ENCODE measurements around the gene IMMP2L. TPM values are rescaled to one million over a fixed set of nuclear protein-coding genes. Genes with fewer than 3 reads are reported as not detected.
"Not testable (repeated sequence)": the region's sequence is repeated elsewhere in the genome, so short reads cannot be mapped to it uniquely, and the experiment has no call there.

IMMP2L gene
- total RNA-seq, 4 donors from 2014 or later: 12.0 to 22.2 (median 17.5) TPM

DNA sequence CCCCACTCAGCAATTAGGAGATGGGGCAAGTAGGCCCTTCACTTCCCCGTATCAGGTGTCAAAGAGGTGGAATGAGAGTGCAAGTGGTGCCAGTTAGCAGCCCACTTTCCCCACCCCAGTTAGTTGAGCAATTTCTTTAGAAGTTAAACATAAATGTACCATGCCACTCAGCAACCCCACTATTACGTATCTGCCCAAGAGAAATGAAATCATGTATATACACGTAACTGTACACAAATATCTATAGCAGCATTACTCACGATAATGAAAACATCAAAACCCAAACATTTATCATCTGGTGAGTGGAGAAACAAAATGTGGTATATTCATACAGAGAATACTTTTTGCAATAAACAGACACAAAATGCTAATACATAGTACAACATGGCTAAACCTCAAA lies 50.4 kb downstream of the IMMP2L start:
- no peaks in the 10 kb centered on the region for H3K27me3 ChIP-seq
- TF ChIP-seq POLR2AphosphoS5 (IDR thresholded peaks at IDR 0.05): no peak
- no peak for TF ChIP-seq EP300 (IDR thresholded peaks at IDR 0.05)
- TF ChIP-seq POLR2A (IDR thresholded peaks at IDR 0.05; ENCODE audit: low read depth): no peak
- TF ChIP-seq, protein P1, sequence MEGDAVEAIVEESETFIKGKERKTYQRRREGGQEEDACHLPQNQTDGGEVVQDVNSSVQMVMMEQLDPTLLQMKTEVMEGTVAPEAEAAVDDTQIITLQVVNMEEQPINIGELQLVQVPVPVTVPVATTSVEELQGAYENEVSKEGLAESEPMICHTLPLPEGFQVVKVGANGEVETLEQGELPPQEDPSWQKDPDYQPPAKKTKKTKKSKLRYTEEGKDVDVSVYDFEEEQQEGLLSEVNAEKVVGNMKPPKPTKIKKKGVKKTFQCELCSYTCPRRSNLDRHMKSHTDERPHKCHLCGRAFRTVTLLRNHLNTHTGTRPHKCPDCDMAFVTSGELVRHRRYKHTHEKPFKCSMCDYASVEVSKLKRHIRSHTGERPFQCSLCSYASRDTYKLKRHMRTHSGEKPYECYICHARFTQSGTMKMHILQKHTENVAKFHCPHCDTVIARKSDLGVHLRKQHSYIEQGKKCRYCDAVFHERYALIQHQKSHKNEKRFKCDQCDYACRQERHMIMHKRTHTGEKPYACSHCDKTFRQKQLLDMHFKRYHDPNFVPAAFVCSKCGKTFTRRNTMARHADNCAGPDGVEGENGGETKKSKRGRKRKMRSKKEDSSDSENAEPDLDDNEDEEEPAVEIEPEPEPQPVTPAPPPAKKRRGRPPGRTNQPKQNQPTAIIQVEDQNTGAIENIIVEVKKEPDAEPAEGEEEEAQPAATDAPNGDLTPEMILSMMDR (IDR thresholded peaks at IDR 0.05): no peak
- WGBS: 95% methylated on average over 4 of the region's 4 CpGs
- no peak overlapping the region for H3K4me3 ChIP-seq
- H3K36me3 ChIP-seq: no peaks in the 10 kb centered on the region
- H3K9me3 ChIP-seq: no peaks in the 10 kb centered on the region
- no peak for DNase-seq (ENCODE audit: extremely low spot score)
- no peak overlapping the region for H3K27ac ChIP-seq (replicated peaks in 1 of 4)
- H3K4me1 ChIP-seq: no peaks in the 10 kb centered on the region
- intact Hi-C loops (cut with DNase I): no loop called here

DNA sequence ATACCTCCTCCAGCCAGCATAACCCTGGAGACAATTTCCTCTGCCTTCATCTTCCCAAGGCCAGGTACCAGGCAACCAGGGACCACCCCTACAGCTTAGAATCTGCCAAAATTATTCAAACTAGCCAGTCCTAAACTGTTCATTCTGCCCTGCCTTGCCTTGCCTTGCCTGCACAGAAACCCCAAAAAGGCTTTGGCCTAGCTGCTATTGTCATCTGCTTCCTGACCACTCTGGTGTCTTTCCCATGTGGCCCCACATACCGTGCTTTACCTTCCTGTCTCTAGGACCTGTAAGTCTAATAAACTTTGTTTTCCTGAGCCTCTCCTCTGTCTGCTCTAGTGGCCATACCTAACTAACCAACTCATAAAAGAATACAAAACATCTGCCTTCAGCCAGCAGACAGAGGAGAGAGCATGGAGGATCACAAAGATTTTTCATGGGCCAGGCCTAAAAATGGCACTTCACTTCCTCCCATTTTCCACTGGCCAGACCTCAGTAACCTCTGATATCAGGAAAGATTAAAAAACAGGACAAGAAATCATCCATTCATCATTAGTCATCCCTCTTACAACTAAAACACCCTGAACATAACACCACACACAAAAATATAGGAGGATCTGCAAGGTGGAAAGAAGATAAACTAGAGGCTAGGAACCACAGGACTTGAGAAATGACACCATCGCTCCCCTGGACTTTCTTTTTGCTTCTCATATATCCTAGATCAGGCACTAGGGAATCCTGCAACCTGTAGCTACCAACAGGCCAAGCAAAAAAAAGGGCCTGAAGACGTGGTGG lies 51.5 kb downstream of the IMMP2L start:
- H3K36me3 ChIP-seq: no peaks in the 10 kb centered on the region
- no peaks in the 10 kb centered on the region for H3K4me1 ChIP-seq
- no peak overlapping the region for H3K27ac ChIP-seq (replicated peaks in 1 of 4)
- no peak for DNase-seq (ENCODE audit: extremely low spot score)
- 96% methylated on average over 3 of the region's 3 CpGs for WGBS
- no peaks in the 10 kb centered on the region for H3K27me3 ChIP-seq
- TF ChIP-seq POLR2AphosphoS5 (IDR thresholded peaks at IDR 0.05) (no peak), POLR2A (IDR thresholded peaks at IDR 0.05; ENCODE audit: low read depth) (no peak), EP300 (IDR thresholded peaks at IDR 0.05) (no peak)
- TF ChIP-seq, protein P1 (IDR thresholded peaks at IDR 0.05): no peak
- no peak overlapping the region for H3K4me3 ChIP-seq
- H3K9me3 ChIP-seq: no peaks in the 10 kb centered on the region
- intact Hi-C loops (cut with DNase I): no loop called here

DNA sequence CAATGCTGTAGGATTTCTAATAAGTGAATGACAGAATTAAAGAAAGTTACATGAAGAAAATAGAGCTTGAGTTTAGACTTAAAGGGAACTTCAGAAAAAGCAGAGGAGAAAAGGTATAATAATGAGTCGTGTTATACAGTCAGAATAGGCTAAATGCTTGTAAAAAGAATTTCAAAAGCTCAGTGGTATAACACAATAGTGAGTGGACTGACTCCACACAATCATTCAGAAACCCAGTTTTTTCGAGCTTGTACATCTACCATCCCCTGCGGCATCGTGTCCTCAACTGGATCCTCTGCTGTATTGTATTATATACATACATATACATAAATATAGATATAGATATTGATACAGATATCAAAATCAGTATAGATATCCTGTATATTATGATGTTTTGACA lies 52.2 kb downstream of the IMMP2L start:
- no peak for DNase-seq (ENCODE audit: extremely low spot score)
- Histone ChIP-seq H3K27me3 (no peaks in the 10 kb centered on the region), H3K4me3 (no peak overlapping the region), H3K4me1 (no peaks in the 10 kb centered on the region), H3K27ac (replicated peaks in 1 of 4) (no peak overlapping the region), H3K36me3 (no peaks in the 10 kb centered on the region), H3K9me3 (no peaks in the 10 kb centered on the region)
- 97% methylated on average over 4 of the region's 4 CpGs for WGBS
- intact Hi-C loops (cut with DNase I): no loop called here
- TF ChIP-seq POLR2A (IDR thresholded peaks at IDR 0.05; ENCODE audit: low read depth) (no peak), POLR2AphosphoS5 (IDR thresholded peaks at IDR 0.05) (no peak), EP300 (IDR thresholded peaks at IDR 0.05) (no peak)
- TF ChIP-seq, protein P1 (IDR thresholded peaks at IDR 0.05): no peak

DNA sequence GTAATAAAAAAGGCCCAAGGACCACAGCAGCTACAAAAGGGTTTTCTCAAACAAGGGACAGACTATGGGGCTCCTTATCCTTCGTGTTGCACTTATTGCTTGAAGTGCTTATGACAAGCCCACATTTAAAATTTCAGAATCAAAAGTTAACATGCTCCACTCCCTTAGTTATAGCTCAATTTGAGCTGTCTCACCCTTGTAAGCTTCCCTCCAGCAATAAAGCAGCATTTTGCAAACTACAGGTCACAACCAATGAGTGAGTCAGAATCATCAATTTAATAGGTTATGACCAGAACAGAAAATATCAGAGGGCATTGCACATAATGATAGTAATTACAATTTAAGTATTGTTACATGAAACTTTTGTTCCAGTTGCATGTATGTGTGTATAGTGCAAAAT lies 53.0 kb downstream of the IMMP2L start:
- WGBS: 87% methylated on average over 1 of the region's 1 CpG
- Histone ChIP-seq H3K4me3 (no peak overlapping the region), H3K27ac (replicated peaks in 1 of 4) (no peak overlapping the region), H3K9me3 (no peaks in the 10 kb centered on the region), H3K36me3 (no peaks in the 10 kb centered on the region), H3K27me3 (no peaks in the 10 kb centered on the region), H3K4me1 (no peaks in the 10 kb centered on the region)
- DNase-seq (ENCODE audit: extremely low spot score): no peak
- intact Hi-C loops (cut with DNase I): no loop called here
- TF ChIP-seq EP300 (IDR thresholded peaks at IDR 0.05) (no peak), POLR2AphosphoS5 (IDR thresholded peaks at IDR 0.05) (no peak), POLR2A (IDR thresholded peaks at IDR 0.05; ENCODE audit: low read depth) (no peak)
- TF ChIP-seq, protein P1 (IDR thresholded peaks at IDR 0.05): no peak

DNA sequence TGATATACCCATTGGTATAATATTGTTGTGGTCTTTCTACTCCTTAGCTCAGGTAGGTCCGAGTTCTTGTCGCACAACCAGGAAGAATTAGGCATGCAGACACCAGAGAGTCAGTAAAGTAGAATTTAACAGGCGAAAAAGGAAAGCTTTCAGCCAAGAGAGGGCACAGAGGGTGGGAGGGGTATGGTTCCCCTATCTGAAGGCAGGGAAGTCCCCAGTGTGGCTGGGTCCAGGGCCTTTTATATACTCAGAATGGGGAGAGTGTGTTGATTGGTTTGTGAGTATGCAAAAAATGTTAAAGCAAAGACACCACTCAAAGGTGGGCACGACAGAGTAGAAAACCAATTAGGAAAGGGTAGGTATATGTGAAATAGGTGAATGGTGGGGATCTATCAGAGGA lies 53.9 kb downstream of the IMMP2L start:
- Histone ChIP-seq H3K4me1 (no peaks in the 10 kb centered on the region), H3K9me3 (no peaks in the 10 kb centered on the region), H3K4me3 (no peak overlapping the region), H3K27ac (replicated peaks in 1 of 4) (no peak overlapping the region), H3K36me3 (no peaks in the 10 kb centered on the region), H3K27me3 (no peaks in the 10 kb centered on the region)
- intact Hi-C loops (cut with DNase I): no loop called here
- no peak for DNase-seq (ENCODE audit: extremely low spot score)
- TF ChIP-seq EP300 (IDR thresholded peaks at IDR 0.05) (no peak), POLR2AphosphoS5 (IDR thresholded peaks at IDR 0.05) (no peak), POLR2A (IDR thresholded peaks at IDR 0.05; ENCODE audit: low read depth) (no peak)
- TF ChIP-seq, protein P1 (IDR thresholded peaks at IDR 0.05): no peak
- WGBS: 97% methylated on average over 4 of the region's 4 CpGs

DNA sequence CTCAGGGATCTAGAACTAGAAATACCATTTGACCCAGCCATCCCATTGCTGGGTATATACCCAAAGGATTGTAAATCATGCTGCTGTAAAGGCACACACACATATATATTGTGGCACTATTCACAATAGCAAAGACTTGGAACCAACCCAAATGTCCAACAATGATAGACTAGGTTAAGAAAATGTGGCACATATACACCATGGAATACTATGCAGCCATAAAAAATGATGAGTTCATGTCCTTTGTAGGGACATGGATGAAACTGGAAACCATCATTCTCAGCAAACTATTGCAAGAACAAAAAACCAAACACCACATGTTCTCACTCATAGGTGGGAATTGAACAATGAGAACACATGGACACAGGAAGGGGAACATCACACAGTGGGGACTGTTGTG lies 56.9 kb downstream of the IMMP2L start:
- H3K9me3 ChIP-seq; H3K4me1 ChIP-seq; DNase-seq (ENCODE audit: extremely low spot score); H3K36me3 ChIP-seq; intact Hi-C loops (cut with DNase I); H3K27me3 ChIP-seq; H3K4me3 ChIP-seq; H3K27ac ChIP-seq (replicated peaks in 1 of 4): not testable (repeated sequence)

DNA sequence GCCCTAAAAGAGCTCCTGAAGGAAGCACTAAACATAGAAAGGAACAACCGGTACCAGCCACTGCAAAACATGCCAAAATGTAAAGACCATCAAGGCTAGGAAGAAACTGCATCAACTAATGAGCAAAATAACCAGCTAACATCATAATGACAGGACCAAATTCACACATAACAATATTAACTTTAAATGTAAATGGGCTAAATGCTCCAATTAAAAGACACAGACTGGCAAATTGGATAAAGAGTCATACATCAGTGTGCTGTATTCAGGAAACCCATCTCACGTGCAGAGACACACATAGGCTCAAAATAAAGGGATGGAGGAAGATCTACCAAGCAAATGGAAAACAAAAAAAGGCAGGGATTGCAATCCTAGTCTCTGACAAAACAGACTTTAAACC lies 60.5 kb downstream of the IMMP2L start:
- H3K4me1 ChIP-seq; H3K4me3 ChIP-seq; H3K36me3 ChIP-seq; DNase-seq (ENCODE audit: extremely low spot score); H3K9me3 ChIP-seq; H3K27ac ChIP-seq (replicated peaks in 1 of 4); intact Hi-C loops (cut with DNase I); H3K27me3 ChIP-seq: not testable (repeated sequence)
- 95% methylated on average over 2 of the region's 2 CpGs for WGBS

All from esophagus muscularis mucosa (tissue), 4 donors.